SK-N-SH (cell line): Measurements from ENCODE around the gene BANF1. TPM values are rescaled to one million over a fixed set of nuclear protein-coding genes. Genes with fewer than 3 reads are reported as not detected.

Experiments used
- CTCF ChIA-PET: fragments of 300-600, 350-600 bp; formaldehyde crosslinking; extraction: SDS; loops from one replicate; lab custom pipeline; 2021; lab: Yijun Ruan, JAX
- POLR2A ChIA-PET: fragments of 350-600 bp; sonication (Branson Sonifier 250); formaldehyde crosslinking; extraction: SDS; loops from one replicate; lab custom pipeline; 2020; ENCODE audit warnings: antibody characterized with exemption, inconsistent platforms; lab: Yijun Ruan, JAX
- DNase-seq: peaks from one replicate; pipeline ENCODE4 v3.0.0; 2012
- H2AFZ ChIP-seq: fragments of 200-600 bp; sonication (generic); 2 replicates; pipeline ENCODE4 v1.8.1; 2016; ENCODE audit warnings: antibody characterized with exemption, mild to moderate bottlenecking, low read depth
- H3F3A ChIP-seq: fragments of 200-600 bp; sonication (generic); replicated peaks from 2 replicates; pipeline ENCODE3; 2016; ENCODE audit warnings: antibody characterized with exemption, mild to moderate bottlenecking; ENCODE audit not compliant: insufficient read depth
- H3K27ac ChIP-seq, 2 experiments: fragments of 200-500 bp in 1 of 2; fragments of 200-600 bp in 1 of 2; sonication (Bioruptor generic) in 1 of 2; sonication (generic), shearing (Covaris generic) in 1 of 2; 2 replicates each; pipeline versions ENCODE4 v1.5.1 to v1.6.1; 2014 to 2016; ENCODE audit warnings: low read depth in 2 of 2, inconsistent platforms in 1 of 2, low read length in 1 of 2, mild to moderate bottlenecking in 1 of 2, mixed read lengths in 1 of 2
- H3K27me3 ChIP-seq: fragments of 200-600 bp; sonication (generic), shearing (Covaris generic); 2 replicates; pipeline ENCODE4 v1.6.1; 2016; ENCODE audit warnings: mixed run types; ENCODE audit not compliant: insufficient read depth
- H3K36me3 ChIP-seq, 2 experiments: fragments of 200-500 bp in 1 of 2; fragments of 200-600 bp in 1 of 2; sonication (Bioruptor generic) in 1 of 2; sonication (generic) in 1 of 2; replicated peaks in 1 of 2; 2 replicates each; pipeline versions ENCODE3 to v1.5.1; 2014 to 2016; ENCODE audit warnings: low read length in 1 of 2, mild to moderate bottlenecking in 1 of 2; ENCODE audit not compliant: insufficient read depth in 2 of 2, control insufficient read depth in 1 of 2
- H3K4me1 ChIP-seq, 2 experiments: fragments of 200-500 bp in 1 of 2; fragments of 200-600 bp in 1 of 2; sonication (Bioruptor generic) in 1 of 2; sonication (generic), shearing (Covaris generic) in 1 of 2; 2 replicates each; pipeline versions ENCODE4 v1.5.1 to v1.6.1; 2014 to 2016; ENCODE audit warnings: low read depth in 1 of 2, low read length in 1 of 2, mixed run types in 1 of 2; ENCODE audit not compliant: insufficient read depth in 2 of 2, control insufficient read depth in 1 of 2
- H3K4me2 ChIP-seq: fragments of 200-600 bp; sonication (generic), shearing (Covaris generic); 2 replicates; pipeline ENCODE4 v1.6.1; 2017; ENCODE audit warnings: mixed run types
- H3K4me3 ChIP-seq, 2 experiments: fragments of 200-500 bp in 1 of 2; fragments of 200-600 bp in 1 of 2; sonication (Bioruptor generic) in 1 of 2; sonication (generic), shearing (Covaris generic) in 1 of 2; 2 replicates each; pipeline versions ENCODE4 v1.5.1 to v1.8.1; 2014 to 2016; ENCODE audit warnings: low read depth in 2 of 2, inconsistent platforms in 1 of 2, low read length in 1 of 2, mild to moderate bottlenecking in 1 of 2, mixed read lengths in 1 of 2, moderate library complexity in 1 of 2
- H3K79me2 ChIP-seq: fragments of 200-600 bp; sonication (generic); 2 replicates; pipeline ENCODE4 v1.8.1; 2017; ENCODE audit warnings: mild to moderate bottlenecking; ENCODE audit not compliant: insufficient read depth
- H3K9ac ChIP-seq: fragments of 200-600 bp; sonication (generic); 2 replicates; pipeline ENCODE4 v1.6.1; 2017; ENCODE audit warnings: mixed run types
- H3K9me2 ChIP-seq: fragments of 200-600 bp; sonication (generic); 2 replicates; pipeline ENCODE4 v1.6.1; 2017; ENCODE audit warnings: mixed run types
- H3K9me3 ChIP-seq: fragments of 200-600 bp; sonication (generic); 2 replicates; pipeline ENCODE4 v1.6.1; 2017; ENCODE audit warnings: mixed run types, mild to moderate bottlenecking, moderate library complexity
- H4K20me1 ChIP-seq: fragments of 200-600 bp; sonication (generic); 2 replicates; pipeline ENCODE4 v1.6.1; 2017; ENCODE audit warnings: mild to moderate bottlenecking, mixed run types; ENCODE audit not compliant: insufficient read depth
- CTCF ChIP-seq: fragments of 200-600 bp; sonication (generic); IDR thresholded peaks from 2 replicates; pipeline ENCODE4 v1.6.1; 2017; ENCODE audit warnings: antibody characterized with exemption, mild to moderate bottlenecking, moderate library complexity
- EP300 ChIP-seq, 2 experiments: IDR thresholded peaks; 2 replicates each; pipeline versions ENCODE4 v1.4.0 to v1.6.1; 2012; ENCODE audit warnings: borderline replicate concordance in 1 of 2, low read depth in 1 of 2, low read length in 1 of 2
- EZH2phosphoT487 ChIP-seq: fragments of 200-600 bp; sonication (generic); IDR thresholded peaks from 2 replicates; pipeline ENCODE4 v1.6.1; 2017; ENCODE audit warnings: low read depth, mixed run types, mild to moderate bottlenecking, antibody characterized with exemption, moderate library complexity, borderline replicate concordance
- FOSL2 ChIP-seq: IDR thresholded peaks from 2 replicates; pipeline ENCODE4 v1.4.0; 2012; ENCODE audit warnings: low read depth, mild to moderate bottlenecking, moderate library complexity, borderline replicate concordance
- FOXJ3 ChIP-seq: sonication (generic); formaldehyde crosslinking; IDR thresholded peaks from 2 replicates; pipeline ENCODE4 v1.5.1; 2020; ENCODE audit warnings: mild to moderate bottlenecking, missing genetic modification reagents
- GATA2 ChIP-seq: sonication (generic); formaldehyde crosslinking; IDR thresholded peaks from 2 replicates; pipeline ENCODE4 v1.5.0; 2020; ENCODE audit warnings: mild to moderate bottlenecking, missing genetic modification reagents
- MXI1 ChIP-seq: IDR thresholded peaks from 2 replicates; pipeline ENCODE4 v1.6.1; 2012; ENCODE audit warnings: mild to moderate bottlenecking, low read depth, low read length, improper control_type of control experiment
- RAD21 ChIP-seq: IDR thresholded peaks from 2 replicates; pipeline ENCODE4 v1.6.1; 2012; ENCODE audit warnings: mild to moderate bottlenecking, low read length
- RCOR1 ChIP-seq: fragments of 150-350 bp; IDR thresholded peaks from 2 replicates; pipeline ENCODE4 v1.6.1; 2017; ENCODE audit warnings: antibody characterized with exemption, low read length
- REST ChIP-seq: IDR thresholded peaks from 2 replicates; pipeline ENCODE4 v1.6.1; 2012; ENCODE audit warnings: mild to moderate bottlenecking, low read depth, low read length, moderate library complexity
- RXRA ChIP-seq: IDR thresholded peaks from 2 replicates; pipeline ENCODE4 v1.4.0; 2012; ENCODE audit warnings: low read depth, mild to moderate bottlenecking, borderline replicate concordance
- TAF1 ChIP-seq: IDR thresholded peaks from 2 replicates; pipeline ENCODE4 v1.6.1; 2012; ENCODE audit warnings: low read depth, mild to moderate bottlenecking, low read length, moderate library complexity, borderline replicate concordance
- TEAD4 ChIP-seq: IDR thresholded peaks from 2 replicates; pipeline ENCODE4 v1.4.0; 2012; ENCODE audit warnings: mild to moderate bottlenecking, borderline replicate concordance; ENCODE audit not compliant: insufficient read depth
- USF1 ChIP-seq: IDR thresholded peaks from 2 replicates; pipeline ENCODE4 v1.4.0; 2012; ENCODE audit warnings: low read depth, borderline replicate concordance
- USF2 ChIP-seq: fragments of 150-350 bp; IDR thresholded peaks from 2 replicates; pipeline ENCODE4 v1.6.1; 2017; ENCODE audit warnings: antibody characterized with exemption, low read length, low read depth, borderline replicate concordance
- YY1 ChIP-seq: IDR thresholded peaks from 2 replicates; pipeline ENCODE4 v1.4.0; 2012; ENCODE audit warnings: low read depth, mild to moderate bottlenecking
- WGBS: methylation state at CpG from one replicate; pipeline ENCODE4 v1.1.6; 2017; ENCODE audit warnings: low lambda C conversion rate; 5-methylcytosine and 5-hydroxymethylcytosine counted together
- polyA plus RNA-seq, 3 experiments: library from polyadenylated mRNA; depleted of rRNA; stranded (reverse); fragments of >200 nt; gene quantifications; 2 replicates each; pipeline ENCODE4 v1.2.3, GENCODE V29; 2012

BANF1 gene
- polyA plus RNA-seq, 1 of the 3 experiments (the other 2 are of a cell fraction): 382 TPM

GRCh38 chr11:65967329-65967934 lies 34.9 kb upstream of the BANF1 start:
- no peak overlapping the region for H3K4me2 ChIP-seq
- no peak overlapping the region for H3K27ac ChIP-seq
- H3K27me3 ChIP-seq: no peaks in the 10 kb centered on the region
- no peaks in the 10 kb centered on the region for H3K9me2 ChIP-seq
- H3K36me3 ChIP-seq: peaks cover 47 to 54% of the 10 kb centered on the region in 2 experiments
- peaks cover 9% of the 10 kb centered on the region; the same call in 1 of the 2 replicates for H4K20me1 ChIP-seq
- CTCF ChIA-PET: interaction anchor here (1.3 to 1.4 kb wide), 3 partner anchors 21 to 83 kb away, joined by 4 to 5 read pairs (median 4); no protein-coding TSS in a partner anchor
- H3K9me3 ChIP-seq: no peaks in the 10 kb centered on the region
- no peak overlapping the region for H3K9ac ChIP-seq
- POLR2A ChIA-PET: interaction anchor here (0.6 kb wide), 1 partner anchor 75 kb away, joined by 3 read pairs; no protein-coding TSS in a partner anchor
- 94% methylated on average over 24 of the region's 30 CpGs for WGBS
- H3K79me2 ChIP-seq: peaks cover 41% of the 10 kb centered on the region
- no peak overlapping the region for H2AFZ ChIP-seq
- peaks cover 8 to 10% of the 10 kb centered on the region in 2 experiments; a peak in 3 of 4 replicates for H3K4me1 ChIP-seq
- TF ChIP-seq CTCF (no peak), RAD21 (no peak), MXI1 (no peak), EZH2phosphoT487 (no peak), RXRA (no peak), EP300 (IDR thresholded peaks at IDR 0.05; ENCODE audit: borderline replicate concordance in 1 of 2, low read depth in 1 of 2, low read length in 1 of 2) (no peak), USF1 (no peak), FOSL2 (no peak)
- H3F3A ChIP-seq: peaks cover 6% of the 10 kb centered on the region
- DNase-seq: no peak
- no peak overlapping the region for H3K4me3 ChIP-seq

- peaks cover 27% of the 10 kb centered on the region for H3K79me2 ChIP-seq
- peaks cover 9% of the 10 kb centered on the region for H3F3A ChIP-seq
- H2AFZ ChIP-seq: no peak overlapping the region
- H3K36me3 ChIP-seq: peaks cover 50 to 61% of the 10 kb centered on the region in 2 experiments
- no peak overlapping the region for H3K4me3 ChIP-seq
- 89% methylated on average over 13 of the region's 15 CpGs for WGBS
- H3K9ac ChIP-seq: no peak overlapping the region
- H3K4me1 ChIP-seq: 0 out of 4 replicates have a peak, but pooled peaks cover 0 to under 1% of the 10 kb centered on the region in 2 experiments
- H3K9me2 ChIP-seq: no peaks in the 10 kb centered on the region
- no peaks in the 10 kb centered on the region for H3K9me3 ChIP-seq
- ChIA-PET CTCF (interaction anchor here (1.3 to 2.2 kb wide), 2 partner anchors 84 to 85 kb away, joined by 4 to 8 read pairs; no protein-coding TSS in a partner anchor), POLR2A (no interaction called here)
- no peaks in the 10 kb centered on the region for H3K27me3 ChIP-seq
- no peak overlapping the region for H3K27ac ChIP-seq
- no peak for DNase-seq
- H3K4me2 ChIP-seq: no peak overlapping the region
- H4K20me1 ChIP-seq: 0 out of 2 replicates have a peak, but pooled peaks cover 5% of the 10 kb centered on the region
- no peak for TF ChIP-seq TAF1
- TF ChIP-seq USF2: no peak
- no peak for TF ChIP-seq GATA2 (CRISPR knock-in tag)
- no peak for TF ChIP-seq YY1
- TF ChIP-seq USF1: no peak
- no peak for TF ChIP-seq REST
- TF ChIP-seq RCOR1: no peak
- no peak for TF ChIP-seq TEAD4
- TF ChIP-seq FOXJ3: no peak
Measured at GRCh38 chr11:65968600-65969482, 33.5 kb upstream of the BANF1 start.
